PFSK-1 (cell line): ENCODE measurements around the gene GPR142.

Experiments
- FOXP2 ChIP-seq: optimal IDR thresholded peaks from 2 replicates; pipeline ENCODE3; 2011; ENCODE audit warnings: borderline replicate concordance, control low read depth, inconsistent platforms; ENCODE audit not compliant: insufficient read depth; ENCODE audit errors: extremely low read length, extremely low read depth
- POLR2AphosphoS5 ChIP-seq: IDR thresholded peaks from 2 replicates; pipeline ENCODE4 v1.6.1; 2012; ENCODE audit warnings: low read depth, mild to moderate bottlenecking, control low read depth, low read length, moderate library complexity
- SIN3A ChIP-seq: IDR thresholded peaks from 2 replicates; pipeline ENCODE4 v1.6.1; 2012; ENCODE audit warnings: mild to moderate bottlenecking, low read length, moderate library complexity, borderline replicate concordance; ENCODE audit not compliant: insufficient read depth
- TAF1 ChIP-seq: IDR thresholded peaks from 2 replicates; pipeline ENCODE4 v1.6.1; 2012; ENCODE audit warnings: low read length, control low read depth, borderline replicate concordance; ENCODE audit not compliant: insufficient read depth
- TF ChIP-seq, protein P1 (sequence below), 2 experiments: IDR thresholded peaks; 2 replicates each; pipeline versions ENCODE4 v1.6.1 to v1.8.0; 2011 to 2012; ENCODE audit warnings: low read depth in 2 of 2, low read length in 2 of 2, control low read depth in 1 of 2, inconsistent platforms in 1 of 2, mild to moderate bottlenecking in 1 of 2, moderate library complexity in 1 of 2; ENCODE audit not compliant: insufficient read depth in 1 of 2

DNA sequence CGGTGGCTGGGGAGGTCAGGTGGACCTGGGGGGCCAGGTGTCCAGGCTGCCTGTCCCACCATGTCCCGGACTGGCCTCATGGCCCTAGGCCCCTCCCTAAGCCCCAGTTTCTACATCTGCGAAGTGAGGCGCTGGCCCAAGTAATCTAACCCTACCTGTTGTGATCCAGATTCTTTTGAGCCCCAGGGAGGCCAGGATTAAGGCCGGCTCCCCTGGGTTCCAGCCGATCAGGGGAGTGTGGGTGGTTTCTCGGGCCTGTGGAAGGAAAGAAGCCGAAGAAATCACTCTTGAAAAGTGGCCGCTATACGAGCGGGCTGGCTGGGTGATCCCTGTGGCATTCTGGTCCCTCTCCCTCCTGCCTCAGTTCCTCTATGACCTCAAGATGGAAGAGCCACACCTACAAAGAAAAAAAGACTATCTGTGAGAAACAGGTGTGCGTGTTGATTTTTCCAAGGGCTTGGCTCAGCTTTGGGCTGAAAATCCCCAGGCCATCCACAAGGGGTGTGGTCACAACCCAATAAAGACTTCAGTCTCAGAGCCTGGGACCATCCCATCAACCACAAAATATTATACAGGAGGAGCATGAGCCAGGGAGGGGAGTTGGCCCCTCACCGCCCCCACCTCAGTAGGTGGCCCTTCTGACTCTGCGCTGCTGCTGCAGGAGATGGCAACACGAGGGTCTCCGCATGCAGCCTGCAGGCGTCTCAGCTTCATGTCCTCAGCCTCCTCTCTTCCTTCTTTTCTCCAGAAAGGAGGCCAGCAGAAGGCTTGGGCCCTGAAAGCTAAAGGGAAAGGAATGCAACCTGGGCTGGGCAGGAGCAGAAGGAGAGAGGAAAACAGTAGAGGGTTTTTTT lies 20.3 kb downstream of the GPR142 start:
- TF ChIP-seq POLR2AphosphoS5: no peak
- TF ChIP-seq TAF1: no peak
- no peak for TF ChIP-seq SIN3A
- TF ChIP-seq, protein P1, sequence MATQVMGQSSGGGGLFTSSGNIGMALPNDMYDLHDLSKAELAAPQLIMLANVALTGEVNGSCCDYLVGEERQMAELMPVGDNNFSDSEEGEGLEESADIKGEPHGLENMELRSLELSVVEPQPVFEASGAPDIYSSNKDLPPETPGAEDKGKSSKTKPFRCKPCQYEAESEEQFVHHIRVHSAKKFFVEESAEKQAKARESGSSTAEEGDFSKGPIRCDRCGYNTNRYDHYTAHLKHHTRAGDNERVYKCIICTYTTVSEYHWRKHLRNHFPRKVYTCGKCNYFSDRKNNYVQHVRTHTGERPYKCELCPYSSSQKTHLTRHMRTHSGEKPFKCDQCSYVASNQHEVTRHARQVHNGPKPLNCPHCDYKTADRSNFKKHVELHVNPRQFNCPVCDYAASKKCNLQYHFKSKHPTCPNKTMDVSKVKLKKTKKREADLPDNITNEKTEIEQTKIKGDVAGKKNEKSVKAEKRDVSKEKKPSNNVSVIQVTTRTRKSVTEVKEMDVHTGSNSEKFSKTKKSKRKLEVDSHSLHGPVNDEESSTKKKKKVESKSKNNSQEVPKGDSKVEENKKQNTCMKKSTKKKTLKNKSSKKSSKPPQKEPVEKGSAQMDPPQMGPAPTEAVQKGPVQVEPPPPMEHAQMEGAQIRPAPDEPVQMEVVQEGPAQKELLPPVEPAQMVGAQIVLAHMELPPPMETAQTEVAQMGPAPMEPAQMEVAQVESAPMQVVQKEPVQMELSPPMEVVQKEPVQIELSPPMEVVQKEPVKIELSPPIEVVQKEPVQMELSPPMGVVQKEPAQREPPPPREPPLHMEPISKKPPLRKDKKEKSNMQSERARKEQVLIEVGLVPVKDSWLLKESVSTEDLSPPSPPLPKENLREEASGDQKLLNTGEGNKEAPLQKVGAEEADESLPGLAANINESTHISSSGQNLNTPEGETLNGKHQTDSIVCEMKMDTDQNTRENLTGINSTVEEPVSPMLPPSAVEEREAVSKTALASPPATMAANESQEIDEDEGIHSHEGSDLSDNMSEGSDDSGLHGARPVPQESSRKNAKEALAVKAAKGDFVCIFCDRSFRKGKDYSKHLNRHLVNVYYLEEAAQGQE (IDR thresholded peaks at IDR 0.05; ENCODE audit: insufficient read depth in 1 of 2, low read depth in 2 of 2, low read length in 2 of 2): no peak
- TF ChIP-seq FOXP2: no peak
